ENCODE measurements around the gene MARCKSL1. TPM values are rescaled to one million over a fixed set of nuclear protein-coding genes. Genes with fewer than 3 reads are reported as not detected.
A peak's percentile ranks its signal among the peaks of the same experiment; 100 is the strongest.

The MARCKSL1 gene, protein sequence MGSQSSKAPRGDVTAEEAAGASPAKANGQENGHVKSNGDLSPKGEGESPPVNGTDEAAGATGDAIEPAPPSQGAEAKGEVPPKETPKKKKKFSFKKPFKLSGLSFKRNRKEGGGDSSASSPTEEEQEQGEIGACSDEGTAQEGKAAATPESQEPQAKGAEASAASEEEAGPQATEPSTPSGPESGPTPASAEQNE
- 58.8 to 104 TPM (median 103 TPM) in 3 replicates for total RNA-seq
- long read RNA-seq, transcript MARCKSL1-201 (2 exons, 1,699 nt) = major isoform, 465 of 488 reads
- long read RNA-seq, partial matches to known transcripts = 17 of 488 reads
- long read RNA-seq, other reads (novel, unspliced or antisense) = 6 of 488 reads

- H3K4me1 Mint-ChIP-seq (ENCODE audit: low read depth) = peaks cover 23% of the 10 kb centered on the region
- H3K4me3 Mint-ChIP-seq (ENCODE audit: unreplicated experiment) = peak within 1 kb of the TSS; percentile 92
- no peak for DNase-seq (ENCODE audit: low spot score)
- H3K27me3 Mint-ChIP-seq (ENCODE audit: low read depth) = no peaks in the 10 kb centered on the region
- peaks cover 13% of the 10 kb centered on the region for H3K36me3 Mint-ChIP-seq (ENCODE audit: low read depth)
- TF ChIP-seq CTCF (IDR thresholded peaks at IDR 0.05) = no peak
- no peaks in the 10 kb centered on the region for H3K9me3 Mint-ChIP-seq (ENCODE audit: low read depth)
- H3K27ac Mint-ChIP-seq (ENCODE audit: unreplicated experiment) = peak within 1 kb of the TSS; percentile 72
Measured at GRCh38 chr1:32335790-32336590, at the start of gene MARCKSL1. TSS of gene MARCKSL1 (minus strand) at chr1:32336233. CDS start at chr1:32336033, 200 bp downstream.

- no peak for TF ChIP-seq CTCF (IDR thresholded peaks at IDR 0.05)
- no peak for DNase-seq (ENCODE audit: low spot score)
- peaks cover 39% of the 10 kb centered on the region for H3K36me3 Mint-ChIP-seq (ENCODE audit: low read depth)
- no peaks in the 10 kb centered on the region for H3K9me3 Mint-ChIP-seq (ENCODE audit: low read depth)
- H3K27me3 Mint-ChIP-seq (ENCODE audit: low read depth) = no peaks in the 10 kb centered on the region
- H3K4me1 Mint-ChIP-seq (ENCODE audit: low read depth) = no peaks in the 10 kb centered on the region
- no peak overlapping the region for H3K27ac Mint-ChIP-seq (ENCODE audit: unreplicated experiment)
- no peak overlapping the region for H3K4me3 Mint-ChIP-seq (ENCODE audit: unreplicated experiment)
Measured at GRCh38 chr1:32380057-32380456, 44.0 kb upstream of the MARCKSL1 start.

GRCh38 chr1:32377541-32378220 is 41.6 kb upstream of the MARCKSL1 start:
- Mint-ChIP-seq H3K9me3 (ENCODE audit: low read depth) (no peaks in the 10 kb centered on the region), H3K4me3 (ENCODE audit: unreplicated experiment) (no peak overlapping the region), H3K4me1 (ENCODE audit: low read depth) (peaks cover 1% of the 10 kb centered on the region), H3K27ac (ENCODE audit: unreplicated experiment) (no peak overlapping the region), H3K27me3 (ENCODE audit: low read depth) (no peaks in the 10 kb centered on the region), H3K36me3 (ENCODE audit: low read depth) (peaks cover 47% of the 10 kb centered on the region)
- no peak for TF ChIP-seq CTCF (IDR thresholded peaks at IDR 0.05)
- no peak for DNase-seq (ENCODE audit: low spot score)

DNA sequence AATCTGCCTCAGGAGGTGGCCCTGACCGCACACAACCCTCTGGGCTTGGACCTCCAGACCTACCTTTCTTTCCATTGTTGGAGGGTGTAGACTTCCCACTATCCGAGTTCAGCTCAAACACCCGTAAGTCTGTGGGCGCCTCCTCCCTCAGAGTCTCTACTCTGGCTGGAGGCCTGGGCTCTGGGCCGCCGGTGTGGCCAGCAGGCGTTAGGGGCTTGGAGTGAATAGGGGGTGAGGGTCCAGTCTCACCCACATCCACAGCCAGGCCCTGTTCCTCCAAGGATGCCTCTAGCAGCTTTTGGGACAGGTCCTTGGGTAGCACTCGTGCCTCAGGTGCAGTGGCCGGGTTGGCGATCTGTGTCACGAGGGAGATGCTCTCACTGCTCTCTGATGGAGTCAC is 40.2 kb upstream of the MARCKSL1 start:
- no peak overlapping the region for H3K4me3 Mint-ChIP-seq (ENCODE audit: unreplicated experiment)
- H3K36me3 Mint-ChIP-seq (ENCODE audit: low read depth) = peaks cover 47% of the 10 kb centered on the region
- DNase-seq (ENCODE audit: low spot score) = no peak
- no peak for TF ChIP-seq CTCF (IDR thresholded peaks at IDR 0.05)
- H3K9me3 Mint-ChIP-seq (ENCODE audit: low read depth) = no peaks in the 10 kb centered on the region
- peaks cover 13% of the 10 kb centered on the region for H3K4me1 Mint-ChIP-seq (ENCODE audit: low read depth)
- no peaks in the 10 kb centered on the region for H3K27me3 Mint-ChIP-seq (ENCODE audit: low read depth)
- H3K27ac Mint-ChIP-seq (ENCODE audit: unreplicated experiment) = no peak overlapping the region

GRCh38 chr1:32373996-32374592 is 38.1 kb upstream of the MARCKSL1 start:
- Mint-ChIP-seq H3K4me1 (ENCODE audit: low read depth) (peaks cover 13% of the 10 kb centered on the region), H3K36me3 (ENCODE audit: low read depth) (peaks cover 38% of the 10 kb centered on the region), H3K4me3 (ENCODE audit: unreplicated experiment) (no peak overlapping the region), H3K9me3 (ENCODE audit: low read depth) (no peaks in the 10 kb centered on the region), H3K27ac (ENCODE audit: unreplicated experiment) (no peak overlapping the region), H3K27me3 (ENCODE audit: low read depth) (no peaks in the 10 kb centered on the region)
- TF ChIP-seq CTCF (IDR thresholded peaks at IDR 0.05) = no peak
- no peak for DNase-seq (ENCODE audit: low spot score)
